Measurements from ENCODE around the gene KHNYN.

- no peak for TF ChIP-seq CTCF (IDR thresholded peaks at IDR 0.05; ENCODE audit: low read length)
- no peak for TF ChIP-seq EZH2 (IDR thresholded peaks at IDR 0.05; ENCODE audit: borderline replicate concordance, low read length)
Observed at GRCh38 chr14:24381363-24382063, 48.2 kb upstream of the KHNYN start.

Data from OCI-LY1 (cell line).